ENCODE measurements around the gene CCR5AS.
"Not testable (repeated sequence)": the region's sequence is repeated elsewhere in the genome, so short reads cannot be mapped to it uniquely, and the experiment has no call there.

The CCR5AS gene

GRCh38 chr3:46409739-46410489 lies 3.0 kb upstream of the CCR5AS start:
- no peaks in the 10 kb centered on the region for H3K36me3 ChIP-seq
- DNase-seq: no peak
- H3K9me3 ChIP-seq (ENCODE audit: severe bottlenecking): no peaks in the 10 kb centered on the region
- no peak for TF ChIP-seq CTCF (IDR thresholded peaks at IDR 0.05; ENCODE audit: low read depth, low read length)
- no peak overlapping the region for H3K27ac ChIP-seq
- H3K4me3 ChIP-seq (ENCODE audit: low read depth, low read length): no peak overlapping the region
- H3K27me3 ChIP-seq (ENCODE audit: insufficient read depth, low read depth, severe bottlenecking): peaks cover 58% of the 10 kb centered on the region

GRCh38 chr3:46408853-46409252 lies 2.0 kb upstream of the CCR5AS start:
- Histone ChIP-seq H3K27me3 (ENCODE audit: insufficient read depth, low read depth, severe bottlenecking) (peaks cover 66% of the 10 kb centered on the region), H3K9me3 (ENCODE audit: severe bottlenecking) (no peaks in the 10 kb centered on the region), H3K27ac (no peak overlapping the region), H3K36me3 (no peaks in the 10 kb centered on the region), H3K4me3 (ENCODE audit: low read depth, low read length) (no peak overlapping the region)
- no peak for DNase-seq
- TF ChIP-seq CTCF (IDR thresholded peaks at IDR 0.05; ENCODE audit: low read depth, low read length): no peak

GRCh38 chr3:46407970-46408369 lies 1.1 kb upstream of the CCR5AS start:
- Histone ChIP-seq H3K27me3 (ENCODE audit: insufficient read depth, low read depth, severe bottlenecking) (peaks cover 72% of the 10 kb centered on the region), H3K27ac (no peak overlapping the region), H3K36me3 (no peaks in the 10 kb centered on the region), H3K4me3 (ENCODE audit: low read depth, low read length) (no peak overlapping the region), H3K9me3 (ENCODE audit: severe bottlenecking) (no peaks in the 10 kb centered on the region)
- no peak for DNase-seq
- TF ChIP-seq CTCF (IDR thresholded peaks at IDR 0.05; ENCODE audit: low read depth, low read length): no peak

- no peak for DNase-seq
- H3K27ac ChIP-seq: no peak overlapping the region
- no peak overlapping the region for H3K4me3 ChIP-seq (ENCODE audit: low read depth, low read length)
- peaks cover 72% of the 10 kb centered on the region for H3K27me3 ChIP-seq (ENCODE audit: insufficient read depth, low read depth, severe bottlenecking)
- H3K9me3 ChIP-seq (ENCODE audit: severe bottlenecking): no peaks in the 10 kb centered on the region
- H3K36me3 ChIP-seq: no peaks in the 10 kb centered on the region
- TF ChIP-seq CTCF (IDR thresholded peaks at IDR 0.05; ENCODE audit: low read depth, low read length): no peak
Measured at GRCh38 chr3:46406443-46406787, 451 bp downstream of the CCR5AS start.

GRCh38 chr3:46405301-46406019 lies 1.4 kb downstream of the CCR5AS start:
- TF ChIP-seq CTCF (IDR thresholded peaks at IDR 0.05; ENCODE audit: low read depth, low read length): no peak
- no peak overlapping the region for H3K4me3 ChIP-seq (ENCODE audit: low read depth, low read length)

GRCh38 chr3:46402902-46403301 lies 4.0 kb downstream of the CCR5AS start:
- H3K9me3 ChIP-seq (ENCODE audit: severe bottlenecking); DNase-seq; H3K36me3 ChIP-seq; H3K27ac ChIP-seq; H3K4me3 ChIP-seq (ENCODE audit: low read depth, low read length): not testable (repeated sequence)
- H3K27me3 ChIP-seq (ENCODE audit: insufficient read depth, low read depth, severe bottlenecking): peaks cover 68% of the 10 kb centered on the region

More at GRCh38 chr3:46405301-46406019, 1.4 kb downstream of the CCR5AS start:
- DNase-seq: no peak
- Histone ChIP-seq H3K27ac (no peak overlapping the region), H3K9me3 (ENCODE audit: severe bottlenecking) (no peaks in the 10 kb centered on the region), H3K36me3 (no peaks in the 10 kb centered on the region), H3K27me3 (ENCODE audit: insufficient read depth, low read depth, severe bottlenecking) (peaks cover 78% of the 10 kb centered on the region)
